GM18502 (cell line): Measurements from ENCODE around the gene CCL28.
"Not testable (repeated sequence)": the region's sequence is repeated elsewhere in the genome, so short reads cannot be mapped to it uniquely, and the experiment has no call there.

ENCODE experiments used
- ATAC-seq: cut with Tn5 transposase; IDR thresholded peaks from one replicate; pipeline ENCODE4 v1.9.1; 2021; ENCODE audit warnings: mild to moderate bottlenecking; ENCODE audit not compliant: unreplicated experiment, poor library complexity

The CCL28 gene

GRCh38 chr5:43411495-43411894, 696 bp downstream of the CCL28 start:
- ATAC-seq = no peak

GRCh38 chr5:43410414-43410813, 1.8 kb downstream of the CCL28 start:
- no peak for ATAC-seq

GRCh38 chr5:43409809-43410271, 2.4 kb downstream of the CCL28 start:
- no peak for ATAC-seq

- not testable (repeated sequence) for ATAC-seq
Measured at GRCh38 chr5:43402524-43403066, 9.6 kb downstream of the CCL28 start.

- ATAC-seq = no peak
Measured at GRCh38 chr5:43401827-43402226, 10.4 kb downstream of the CCL28 start.

GRCh38 chr5:43400082-43400481, 12.1 kb downstream of the CCL28 start:
- no peak for ATAC-seq

GRCh38 chr5:43396762-43397304, 15.4 kb downstream of the CCL28 start:
- ATAC-seq = peak; percentile 99

- ATAC-seq = no peak
Measured at GRCh38 chr5:43390471-43390870, 21.7 kb downstream of the CCL28 start.

- ATAC-seq = peak; percentile 66
Measured at GRCh38 chr5:43389679-43390329, 22.4 kb downstream of the CCL28 start.

- peak; percentile 87 for ATAC-seq
Measured at GRCh38 chr5:43386960-43387362, 25.2 kb downstream of the CCL28 start.

GRCh38 chr5:43376496-43377140, 35.6 kb downstream of the CCL28 start:
- ATAC-seq = no peak

GRCh38 chr5:43371821-43372220, 40.4 kb downstream of the CCL28 start:
- ATAC-seq = no peak

- ATAC-seq = no peak
Measured at GRCh38 chr5:43370352-43370751, 41.8 kb downstream of the CCL28 start.

- no peak for ATAC-seq
Measured at GRCh38 chr5:43369651-43370050, 42.5 kb downstream of the CCL28 start.

GRCh38 chr5:43367909-43368669, 44.1 kb downstream of the CCL28 start:
- ATAC-seq = no peak

- ATAC-seq = no peak
Measured at GRCh38 chr5:43367453-43367852, 44.7 kb downstream of the CCL28 start.

GRCh38 chr5:43366680-43367246, 45.4 kb downstream of the CCL28 start:
- ATAC-seq = not testable (repeated sequence)

GRCh38 chr5:43365155-43365554, 47.0 kb downstream of the CCL28 start:
- ATAC-seq = not testable (repeated sequence)

- no peak for ATAC-seq
Measured at GRCh38 chr5:43363445-43364152, 48.6 kb downstream of the CCL28 start.
